CD4-positive, alpha-beta T cell treated with Interleukin-2 at 100 ng/mL for 4 hours (primary cell): ENCODE measurements around the gene ZNF571.

Experiments used
- DNase-seq: peaks from one replicate; pipeline ENCODE4 v3.0.0-alpha.2; 2020; ENCODE audit warnings: low spot score

ZNF571 gene

GRCh38 chr19:37594304-37594981 lies at the start of gene ZNF571, which contains the start of gene ZNF540:
ZNF571 (minus strand) TSS chr19:37594792; CDS start chr19:37586676, 8,116 bp downstream.
ZNF540 (plus strand) TSS chr19:37594876; CDS start chr19:37598448, 3,572 bp downstream.
- DNase-seq: peak; percentile 93

- no peak for DNase-seq
Observed at GRCh38 chr19:37635076-37636056, 40.8 kb upstream of the ZNF571 start.

- peak; percentile 66 for DNase-seq
Observed at GRCh38 chr19:37594982-37595382, 390 bp upstream of the ZNF571 start.

GRCh38 chr19:37593996-37594303 lies 642 bp downstream of the ZNF571 start:
- DNase-seq: no peak

DNA sequence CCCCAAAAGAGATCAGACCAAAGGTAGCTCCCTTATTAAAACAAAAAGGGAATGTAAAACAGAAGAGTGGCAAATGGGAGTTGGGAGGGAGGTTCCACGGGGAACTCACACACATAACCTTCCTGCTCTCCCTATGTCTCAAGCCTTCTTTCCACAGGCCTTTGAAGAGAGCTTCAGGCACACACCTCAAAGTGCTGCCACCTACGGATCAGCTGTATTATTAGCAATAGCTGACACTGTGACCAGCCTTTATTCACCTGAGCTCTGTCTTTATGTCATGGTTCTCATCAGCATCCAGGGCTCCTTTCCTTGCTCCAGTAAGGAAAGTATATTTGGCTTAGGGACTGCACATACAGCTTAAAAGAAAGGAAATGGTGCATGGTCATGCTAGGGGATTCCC lies 11.3 kb downstream of the ZNF571 start:
- DNase-seq: no peak

DNA sequence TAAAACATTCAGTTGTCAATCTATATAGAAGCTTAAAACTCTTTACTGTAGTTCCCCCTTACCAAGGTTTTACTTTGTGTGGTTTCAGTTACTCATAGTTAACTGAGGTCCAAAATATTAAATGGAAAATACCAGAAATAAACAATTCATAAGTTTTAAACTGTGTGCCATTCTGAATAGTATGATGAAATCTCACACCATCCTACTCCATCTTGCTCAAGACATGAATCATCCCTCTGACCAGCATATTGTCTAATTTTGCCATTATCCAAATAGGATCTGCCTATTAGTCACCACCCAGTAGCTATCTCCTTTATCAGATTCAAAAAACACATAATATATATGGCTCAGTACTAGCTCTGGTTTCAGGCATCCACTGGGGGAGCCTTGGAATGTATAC lies 22.4 kb downstream of the ZNF571 start:
- no peak for DNase-seq

- no peak for DNase-seq
Observed at GRCh38 chr19:37565370-37565669, 29.3 kb downstream of the ZNF571 start.

- no peak for DNase-seq
Observed at GRCh38 chr19:37564624-37565369, 29.8 kb downstream of the ZNF571 start.

DNA sequence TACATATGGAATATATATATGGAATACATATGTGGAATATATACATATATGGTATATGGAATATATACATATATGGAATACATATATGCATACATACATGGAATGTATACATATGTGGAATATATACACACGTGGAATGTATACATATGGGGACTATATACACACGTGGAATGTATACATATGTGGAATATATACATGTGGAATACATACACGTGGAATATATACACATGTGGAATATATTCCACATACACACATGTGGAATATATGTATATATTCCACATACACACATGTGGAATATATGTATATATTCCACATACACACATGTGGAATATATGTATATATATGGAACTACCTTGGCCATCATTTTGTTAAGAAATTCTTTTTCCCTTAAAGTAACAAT lies 31.1 kb downstream of the ZNF571 start:
- DNase-seq: no peak

DNA sequence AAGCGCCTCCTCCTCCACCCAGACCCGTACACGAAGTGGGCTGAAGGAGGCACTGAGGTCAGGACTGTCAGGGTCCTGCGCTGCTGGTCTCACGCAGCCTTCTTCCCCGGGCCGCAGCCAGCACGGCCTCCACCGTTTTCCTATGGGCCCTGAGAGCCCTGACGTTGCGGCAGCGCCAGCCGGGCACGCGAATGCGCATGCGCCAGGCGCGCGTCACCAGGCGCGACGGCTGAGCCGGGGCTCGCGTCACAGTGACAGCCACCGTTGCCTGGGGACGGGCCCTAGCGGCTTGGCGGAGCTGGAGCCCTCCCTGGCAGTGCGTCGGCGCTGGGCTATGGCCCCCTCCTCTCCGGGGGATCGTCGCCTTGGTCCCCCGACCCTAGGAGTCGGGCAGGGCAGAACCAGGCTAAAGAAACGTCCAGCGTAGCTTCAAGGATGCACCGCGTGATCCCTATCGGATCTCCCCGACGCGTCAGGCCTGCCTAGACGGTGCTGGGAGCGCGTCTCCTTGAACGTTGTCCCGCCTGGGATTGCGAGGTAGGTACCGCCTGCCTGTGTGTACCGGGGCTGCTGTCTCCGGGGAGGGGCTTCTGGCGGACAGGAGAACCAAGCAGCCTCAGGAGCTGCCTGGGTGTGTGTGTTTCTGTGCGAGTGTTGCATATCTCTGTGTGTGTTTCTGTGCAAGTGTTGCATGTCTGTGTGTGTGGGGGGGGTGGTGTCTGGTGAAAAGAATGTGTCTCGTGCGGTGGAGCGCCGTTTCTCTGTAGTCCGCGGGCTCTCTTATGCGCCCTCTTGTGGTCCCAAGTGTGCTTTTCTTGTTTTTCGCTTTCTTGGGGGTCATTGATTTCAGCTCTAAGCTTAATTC lies 43.2 kb downstream of the ZNF571 start:
- peak; percentile 51 for DNase-seq

DNA sequence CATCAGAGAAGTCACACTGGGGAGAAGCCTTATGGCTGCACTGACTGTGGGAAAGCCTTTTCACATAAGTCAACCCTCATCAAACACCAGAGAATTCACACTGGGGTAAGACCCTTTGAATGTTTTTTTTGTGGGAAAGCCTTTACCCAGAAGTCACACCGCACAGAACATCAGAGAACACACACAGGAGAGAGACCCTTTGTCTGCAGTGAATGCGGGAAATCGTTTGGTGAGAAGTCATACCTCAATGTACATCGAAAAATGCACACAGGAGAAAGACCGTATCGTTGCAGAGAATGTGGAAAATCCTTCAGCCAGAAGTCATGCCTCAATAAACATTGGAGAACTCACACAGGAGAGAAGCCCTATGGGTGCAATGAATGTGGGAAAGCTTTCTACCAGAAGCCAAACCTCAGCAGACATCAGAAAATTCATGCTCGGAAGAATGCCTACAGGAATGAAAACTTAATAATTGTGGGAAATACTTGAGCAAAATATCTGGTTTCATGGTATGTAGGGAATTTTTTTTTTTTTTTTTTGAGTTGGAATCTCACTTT lies 57.1 kb downstream of the ZNF571 start:
- no peak for DNase-seq

- no peak for DNase-seq
Observed at GRCh38 chr19:37519890-37520289, 74.7 kb downstream of the ZNF571 start.
